ENCODE results near the gene IL17RE. TPM values are rescaled to one million over a fixed set of nuclear protein-coding genes. Genes with fewer than 3 reads are reported as not detected.
A peak's percentile ranks its signal among the peaks of the same experiment; 100 is the strongest.

The IL17RE gene
- total and polyA plus RNA-seq, 2 experiments from 2014 or later, result 1.1 to 3.4 TPM

DNA sequence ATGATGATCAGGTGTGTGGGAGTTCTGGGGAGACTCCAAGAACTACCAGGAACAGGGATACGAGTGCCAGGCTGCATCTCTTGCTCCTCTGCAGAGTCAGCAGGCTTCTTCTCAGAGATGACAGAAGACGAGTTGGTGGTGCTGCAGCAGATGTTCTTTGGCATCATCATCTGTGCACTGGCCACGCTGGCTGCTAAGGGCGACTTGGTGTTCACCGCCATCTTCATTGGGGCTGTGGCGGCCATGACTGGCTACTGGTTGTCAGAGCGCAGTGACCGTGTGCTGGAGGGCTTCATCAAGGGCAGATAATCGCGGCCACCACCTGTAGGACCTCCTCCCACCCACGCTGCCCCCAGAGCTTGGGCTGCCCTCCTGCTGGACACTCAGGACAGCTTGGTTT lies 41.6 kb downstream of the IL17RE start:
- no peaks in the 10 kb centered on the region; the same call in 2 of the 3 replicates for H3K9me3 Mint-ChIP-seq
- peaks cover 5% of the 10 kb centered on the region; the same call in 1 of the 2 replicates for H3K4me1 ChIP-seq (ENCODE audit: insufficient read depth)
- no peaks in the 10 kb centered on the region for H4K20me1 ChIP-seq (replicated peaks; ENCODE audit: insufficient read depth)
- no peak overlapping the region for H3K4me2 ChIP-seq
- H3K27me3 ChIP-seq (ENCODE audit: insufficient read depth), result no peaks in the 10 kb centered on the region; the same call in 1 of the 2 replicates
- no peaks in the 10 kb centered on the region for H3K9me2 ChIP-seq (ENCODE audit: insufficient read depth)
- H3K27me3 Mint-ChIP-seq (ENCODE audit: insufficient read depth, low read depth, poor library complexity), result peaks cover 17% of the 10 kb centered on the region
- DNase-seq (ENCODE audit: low spot score) (no peak), ATAC-seq (no peak)
- no peak overlapping the region for H3K4me3 ChIP-seq
- H2AFZ ChIP-seq, result no peak overlapping the region
- no peak overlapping the region for H3K27ac ChIP-seq (ENCODE audit: low read depth)
- H3K36me3 Mint-ChIP-seq (ENCODE audit: low read depth), result peaks cover 10% of the 10 kb centered on the region; the same call in 2 of the 3 replicates
- H3K4me3 Mint-ChIP-seq, result no peak overlapping the region
- TF ChIP-seq POLR2AphosphoS5 (IDR thresholded peaks at IDR 0.05; ENCODE audit: low read depth), result no peak
- TF ChIP-seq JUNB (IDR thresholded peaks at IDR 0.05; ENCODE audit: unreplicated experiment), result no peak
- H3K4me1 Mint-ChIP-seq, result no peaks in the 10 kb centered on the region
- no peak overlapping the region for H3K27ac Mint-ChIP-seq
- no peaks in the 10 kb centered on the region; the same call in 1 of the 2 replicates for H3F3A ChIP-seq (replicated peaks; ENCODE audit: low read depth)
- no peaks in the 10 kb centered on the region for H3K36me3 ChIP-seq (ENCODE audit: insufficient read depth)
- H3K79me2 ChIP-seq (replicated peaks; ENCODE audit: insufficient read depth), result no peaks in the 10 kb centered on the region

- Mint-ChIP-seq H3K4me1 (no peaks in the 10 kb centered on the region), H3K27ac (no peak overlapping the region), H3K4me3 (peak overlapping the region; percentile 57), H3K27me3 (ENCODE audit: insufficient read depth, low read depth, poor library complexity) (peaks cover 19% of the 10 kb centered on the region), H3K36me3 (ENCODE audit: low read depth) (peaks cover 12% of the 10 kb centered on the region), H3K9me3 (no peaks in the 10 kb centered on the region; the same call in 2 of the 3 replicates)
- TF ChIP-seq, protein P1, sequence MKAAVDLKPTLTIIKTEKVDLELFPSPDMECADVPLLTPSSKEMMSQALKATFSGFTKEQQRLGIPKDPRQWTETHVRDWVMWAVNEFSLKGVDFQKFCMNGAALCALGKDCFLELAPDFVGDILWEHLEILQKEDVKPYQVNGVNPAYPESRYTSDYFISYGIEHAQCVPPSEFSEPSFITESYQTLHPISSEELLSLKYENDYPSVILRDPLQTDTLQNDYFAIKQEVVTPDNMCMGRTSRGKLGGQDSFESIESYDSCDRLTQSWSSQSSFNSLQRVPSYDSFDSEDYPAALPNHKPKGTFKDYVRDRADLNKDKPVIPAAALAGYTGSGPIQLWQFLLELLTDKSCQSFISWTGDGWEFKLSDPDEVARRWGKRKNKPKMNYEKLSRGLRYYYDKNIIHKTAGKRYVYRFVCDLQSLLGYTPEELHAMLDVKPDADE (IDR thresholded peaks at IDR 0.05), result no peak
- TF ChIP-seq, protein P2, sequence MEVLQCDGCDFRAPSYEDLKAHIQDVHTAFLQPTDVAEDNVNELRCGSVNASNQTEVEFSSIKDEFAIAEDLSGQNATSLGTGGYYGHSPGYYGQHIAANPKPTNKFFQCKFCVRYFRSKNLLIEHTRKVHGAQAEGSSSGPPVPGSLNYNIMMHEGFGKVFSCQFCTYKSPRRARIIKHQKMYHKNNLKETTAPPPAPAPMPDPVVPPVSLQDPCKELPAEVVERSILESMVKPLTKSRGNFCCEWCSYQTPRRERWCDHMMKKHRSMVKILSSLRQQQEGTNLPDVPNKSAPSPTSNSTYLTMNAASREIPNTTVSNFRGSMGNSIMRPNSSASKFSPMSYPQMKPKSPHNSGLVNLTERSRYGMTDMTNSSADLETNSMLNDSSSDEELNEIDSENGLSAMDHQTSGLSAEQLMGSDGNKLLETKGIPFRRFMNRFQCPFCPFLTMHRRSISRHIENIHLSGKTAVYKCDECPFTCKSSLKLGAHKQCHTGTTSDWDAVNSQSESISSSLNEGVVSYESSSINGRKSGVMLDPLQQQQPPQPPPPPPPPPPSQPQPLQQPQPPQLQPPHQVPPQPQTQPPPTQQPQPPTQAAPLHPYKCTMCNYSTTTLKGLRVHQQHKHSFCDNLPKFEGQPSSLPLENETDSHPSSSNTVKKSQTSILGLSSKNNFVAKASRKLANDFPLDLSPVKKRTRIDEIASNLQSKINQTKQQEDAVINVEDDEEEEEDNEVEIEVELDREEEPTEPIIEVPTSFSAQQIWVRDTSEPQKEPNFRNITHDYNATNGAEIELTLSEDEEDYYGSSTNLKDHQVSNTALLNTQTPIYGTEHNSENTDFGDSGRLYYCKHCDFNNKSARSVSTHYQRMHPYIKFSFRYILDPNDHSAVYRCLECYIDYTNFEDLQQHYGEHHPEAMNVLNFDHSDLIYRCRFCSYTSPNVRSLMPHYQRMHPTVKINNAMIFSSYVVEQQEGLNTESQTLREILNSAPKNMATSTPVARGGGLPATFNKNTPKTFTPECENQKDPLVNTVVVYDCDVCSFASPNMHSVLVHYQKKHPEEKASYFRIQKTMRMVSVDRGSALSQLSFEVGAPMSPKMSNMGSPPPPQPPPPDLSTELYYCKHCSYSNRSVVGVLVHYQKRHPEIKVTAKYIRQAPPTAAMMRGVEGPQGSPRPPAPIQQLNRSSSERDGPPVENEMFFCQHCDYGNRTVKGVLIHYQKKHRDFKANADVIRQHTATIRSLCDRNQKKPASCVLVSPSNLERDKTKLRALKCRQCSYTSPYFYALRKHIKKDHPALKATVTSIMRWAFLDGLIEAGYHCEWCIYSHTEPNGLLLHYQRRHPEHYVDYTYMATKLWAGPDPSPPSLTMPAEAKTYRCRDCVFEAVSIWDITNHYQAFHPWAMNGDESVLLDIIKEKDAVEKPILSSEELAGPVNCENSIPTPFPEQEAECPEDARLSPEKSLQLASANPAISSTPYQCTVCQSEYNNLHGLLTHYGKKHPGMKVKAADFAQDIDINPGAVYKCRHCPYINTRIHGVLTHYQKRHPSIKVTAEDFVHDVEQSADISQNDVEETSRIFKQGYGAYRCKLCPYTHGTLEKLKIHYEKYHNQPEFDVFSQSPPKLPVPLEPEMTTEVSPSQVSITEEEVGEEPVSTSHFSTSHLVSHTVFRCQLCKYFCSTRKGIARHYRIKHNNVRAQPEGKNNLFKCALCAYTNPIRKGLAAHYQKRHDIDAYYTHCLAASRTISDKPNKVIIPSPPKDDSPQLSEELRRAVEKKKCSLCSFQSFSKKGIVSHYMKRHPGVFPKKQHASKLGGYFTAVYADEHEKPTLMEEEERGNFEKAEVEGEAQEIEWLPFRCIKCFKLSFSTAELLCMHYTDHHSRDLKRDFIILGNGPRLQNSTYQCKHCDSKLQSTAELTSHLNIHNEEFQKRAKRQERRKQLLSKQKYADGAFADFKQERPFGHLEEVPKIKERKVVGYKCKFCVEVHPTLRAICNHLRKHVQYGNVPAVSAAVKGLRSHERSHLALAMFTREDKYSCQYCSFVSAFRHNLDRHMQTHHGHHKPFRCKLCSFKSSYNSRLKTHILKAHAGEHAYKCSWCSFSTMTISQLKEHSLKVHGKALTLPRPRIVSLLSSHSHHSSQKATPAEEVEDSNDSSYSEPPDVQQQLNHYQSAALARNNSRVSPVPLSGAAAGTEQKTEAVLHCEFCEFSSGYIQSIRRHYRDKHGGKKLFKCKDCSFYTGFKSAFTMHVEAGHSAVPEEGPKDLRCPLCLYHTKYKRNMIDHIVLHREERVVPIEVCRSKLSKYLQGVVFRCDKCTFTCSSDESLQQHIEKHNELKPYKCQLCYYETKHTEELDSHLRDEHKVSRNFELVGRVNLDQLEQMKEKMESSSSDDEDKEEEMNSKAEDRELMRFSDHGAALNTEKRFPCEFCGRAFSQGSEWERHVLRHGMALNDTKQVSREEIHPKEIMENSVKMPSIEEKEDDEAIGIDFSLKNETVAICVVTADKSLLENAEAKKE (CRISPR knock-in tag; IDR thresholded peaks at IDR 0.05), result no peak
- no peak for TF ChIP-seq EZH2 (IDR thresholded peaks at IDR 0.05; ENCODE audit: low read depth, unreplicated experiment)
- no peak for TF ChIP-seq POLR2AphosphoS5 (IDR thresholded peaks at IDR 0.05; ENCODE audit: low read depth)
- TF ChIP-seq JUNB (IDR thresholded peaks at IDR 0.05; ENCODE audit: unreplicated experiment), result no peak
- no peak for TF ChIP-seq STAT1 (IDR thresholded peaks at IDR 0.05; ENCODE audit: unreplicated experiment)
- Histone ChIP-seq H3F3A (replicated peaks; ENCODE audit: low read depth) (no peaks in the 10 kb centered on the region; the same call in 1 of the 2 replicates), H4K20me1 (replicated peaks; ENCODE audit: insufficient read depth) (no peaks in the 10 kb centered on the region), H3K9me2 (ENCODE audit: insufficient read depth) (no peaks in the 10 kb centered on the region), H3K27ac (ENCODE audit: low read depth) (no peak overlapping the region), H3K79me2 (replicated peaks; ENCODE audit: insufficient read depth) (no peaks in the 10 kb centered on the region), H3K36me3 (ENCODE audit: insufficient read depth) (no peaks in the 10 kb centered on the region), H3K4me1 (ENCODE audit: insufficient read depth) (peaks cover 5% of the 10 kb centered on the region; the same call in 1 of the 2 replicates), H3K27me3 (ENCODE audit: insufficient read depth) (no peaks in the 10 kb centered on the region; the same call in 1 of the 2 replicates), H3K4me2 (peak overlapping the region; percentile 91; the same call in 1 of the 2 replicates), H3K4me3 (no peak overlapping the region), H2AFZ (no peak overlapping the region)
- ATAC-seq (no peak), DNase-seq (ENCODE audit: low spot score) (no peak)
These were observed 42.7 kb downstream of the IL17RE start for GRCh38 chr3:9945358-9945757.
